A673 (cell line): ENCODE data around the gene PLD4. TPM values are rescaled to one million over a fixed set of nuclear protein-coding genes. Genes with fewer than 3 reads are reported as not detected.

Source experiments
- BruUV-seq: library from RNA; stranded (reverse); fragments of 400-500 nt; replicated peaks from 2 replicates; lab custom pipeline; 2021; lab: Mats Ljungman, UMichigan
- CTCF ChIA-PET: fragments of 300-600 bp; sonication (Branson Sonifier 250); formaldehyde crosslinking; loops from one replicate; lab custom pipeline; 2022; ENCODE audit warnings: antibody characterized with exemption; lab: Charles Lee
- POLR2A ChIA-PET: fragments of 300-600 bp; sonication (Branson Sonifier 250); formaldehyde crosslinking; loops from one replicate; lab custom pipeline; 2022; ENCODE audit warnings: antibody characterized with exemption; ENCODE audit not compliant: low non-redundant PET; lab: Charles Lee
- DNase-seq: peaks from one replicate; pipeline ENCODE4 v3.0.0-alpha.2; 2015; ENCODE audit warnings: low spot score
- H3K27ac ChIP-seq: fragments of 200-600 bp; sonication (generic); 2 replicates; pipeline ENCODE4 v1.5.1; 2016; ENCODE audit warnings: mixed run types, low read depth, mild to moderate bottlenecking, mixed read lengths, antibody characterized with exemption, low read length; ENCODE audit not compliant: poor library complexity, severe bottlenecking
- H3K27me3 ChIP-seq: fragments of 200-600 bp; sonication (generic); replicated peaks from 2 replicates; pipeline ENCODE4 v1.6.1; 2017; ENCODE audit warnings: mixed run types, low read depth, mild to moderate bottlenecking, mixed read lengths, antibody characterized with exemption, low read length; ENCODE audit not compliant: insufficient read depth, poor library complexity
- H3K36me3 ChIP-seq: fragments of 200-600 bp; sonication (generic); 2 replicates; pipeline ENCODE4 v1.6.1; 2016; ENCODE audit warnings: mixed run types, mild to moderate bottlenecking, mixed read lengths, antibody characterized with exemption, low read length; ENCODE audit not compliant: insufficient read depth, poor library complexity, severe bottlenecking
- H3K4me1 ChIP-seq: fragments of 200-600 bp; sonication (generic); 2 replicates; pipeline ENCODE4 v1.6.1; 2017; ENCODE audit warnings: mixed run types, mild to moderate bottlenecking, mixed read lengths, antibody characterized with exemption, low read length; ENCODE audit not compliant: insufficient read depth, poor library complexity, severe bottlenecking
- H3K4me3 ChIP-seq: fragments of 200-600 bp; sonication (generic); 2 replicates; pipeline ENCODE4 v1.5.1; 2016; ENCODE audit warnings: low read depth, mixed run types, mild to moderate bottlenecking, mixed read lengths, low read length; ENCODE audit not compliant: poor library complexity, severe bottlenecking
- H3K9me3 ChIP-seq: fragments of 200-600 bp; sonication (generic); 2 replicates; pipeline ENCODE4 v1.6.1; 2016; ENCODE audit warnings: mixed run types, low read depth, mild to moderate bottlenecking, mixed read lengths, antibody characterized with exemption, low read length; ENCODE audit not compliant: poor library complexity, severe bottlenecking
- EZH2 ChIP-seq: fragments of 200-600 bp; sonication (generic); IDR thresholded peaks from 2 replicates; pipeline ENCODE4 v1.6.1; 2017; ENCODE audit warnings: borderline replicate concordance, low read depth, mild to moderate bottlenecking, mixed read lengths, antibody characterized with exemption, low read length; ENCODE audit not compliant: poor library complexity, severe bottlenecking
- intact Hi-C: fragments of 100-400 bp; cut with micrococcal nuclease; formaldehyde crosslinking; loops from one replicate; pipeline ENCODE4 v1.10.0; 2022; ENCODE audit not compliant: unreplicated experiment
- total RNA-seq: library from RNA; stranded (reverse); gene quantifications from 2 replicates; pipeline ENCODE4 v1.2.3, GENCODE V29; 2021
- TF ChIP-seq, protein P1 (sequence below): fragments of 300-800, 200-600 bp; sonication (generic); conservative IDR thresholded peaks from 2 replicates; pipeline ENCODE4 v1.5.1; 2017; ENCODE audit warnings: low read depth, mild to moderate bottlenecking, antibody characterized with exemption, low read length, moderate library complexity, mixed read lengths

Gene PLD4
- total RNA-seq, 1 experiment from 2014 or later = not detected

DNA sequence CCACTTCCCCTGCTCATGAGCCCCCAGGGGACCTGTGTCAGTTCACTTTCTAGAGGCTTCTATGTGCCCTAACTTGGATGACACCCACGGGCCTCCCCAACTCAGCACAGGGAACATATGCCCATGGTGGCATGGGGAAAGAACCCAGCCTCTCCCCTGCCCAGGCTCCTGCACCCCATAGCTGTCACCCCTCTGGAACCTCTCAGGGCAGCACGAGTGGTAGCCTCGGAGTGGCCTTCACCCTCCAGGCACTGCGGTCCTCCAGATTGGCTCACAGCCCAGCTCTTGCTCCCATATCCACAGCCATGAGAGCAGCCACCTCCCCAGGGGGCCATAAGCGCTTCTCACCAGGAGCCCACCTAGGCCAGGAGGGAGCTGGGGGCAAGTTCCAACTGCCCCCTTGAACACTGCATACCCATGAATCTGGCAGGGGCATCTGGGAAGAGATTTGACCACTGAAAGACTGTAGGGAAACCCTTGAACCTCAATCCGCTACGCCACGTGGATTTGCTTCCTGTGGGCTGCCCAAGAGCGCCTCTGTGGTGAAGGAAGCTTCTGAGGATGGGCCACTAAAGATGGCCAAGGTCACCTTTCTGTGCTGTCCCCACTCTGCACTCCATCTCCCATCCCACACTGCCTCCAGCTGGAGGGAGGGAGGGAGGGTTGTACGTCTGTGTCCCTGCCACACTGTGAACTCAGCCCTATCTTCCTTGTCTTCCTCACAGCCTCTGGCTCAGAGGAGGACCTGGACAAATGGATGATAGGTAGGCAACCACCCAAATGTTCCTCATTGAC, 11.9 kb downstream of the PLD4 start:
- H3K36me3 ChIP-seq = no peaks in the 10 kb centered on the region
- CTCF ChIA-PET = interaction anchor here (0.5 kb wide), 1 partner anchor 171 kb away, joined by 4 read pairs; no protein-coding TSS in a partner anchor
- no TSS peak for BruUV-seq
- no peaks in the 10 kb centered on the region for H3K9me3 ChIP-seq
- H3K4me1 ChIP-seq = no peaks in the 10 kb centered on the region
- peaks cover 50% of the 10 kb centered on the region for H3K27me3 ChIP-seq
- POLR2A ChIA-PET = no interaction called here
- H3K4me3 ChIP-seq = no peak overlapping the region
- intact Hi-C loops = no loop called here
- TF ChIP-seq, protein P1, sequence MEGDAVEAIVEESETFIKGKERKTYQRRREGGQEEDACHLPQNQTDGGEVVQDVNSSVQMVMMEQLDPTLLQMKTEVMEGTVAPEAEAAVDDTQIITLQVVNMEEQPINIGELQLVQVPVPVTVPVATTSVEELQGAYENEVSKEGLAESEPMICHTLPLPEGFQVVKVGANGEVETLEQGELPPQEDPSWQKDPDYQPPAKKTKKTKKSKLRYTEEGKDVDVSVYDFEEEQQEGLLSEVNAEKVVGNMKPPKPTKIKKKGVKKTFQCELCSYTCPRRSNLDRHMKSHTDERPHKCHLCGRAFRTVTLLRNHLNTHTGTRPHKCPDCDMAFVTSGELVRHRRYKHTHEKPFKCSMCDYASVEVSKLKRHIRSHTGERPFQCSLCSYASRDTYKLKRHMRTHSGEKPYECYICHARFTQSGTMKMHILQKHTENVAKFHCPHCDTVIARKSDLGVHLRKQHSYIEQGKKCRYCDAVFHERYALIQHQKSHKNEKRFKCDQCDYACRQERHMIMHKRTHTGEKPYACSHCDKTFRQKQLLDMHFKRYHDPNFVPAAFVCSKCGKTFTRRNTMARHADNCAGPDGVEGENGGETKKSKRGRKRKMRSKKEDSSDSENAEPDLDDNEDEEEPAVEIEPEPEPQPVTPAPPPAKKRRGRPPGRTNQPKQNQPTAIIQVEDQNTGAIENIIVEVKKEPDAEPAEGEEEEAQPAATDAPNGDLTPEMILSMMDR = no peak
- no peak for TF ChIP-seq EZH2
- H3K27ac ChIP-seq = no peak overlapping the region
- DNase-seq = no peak

DNA sequence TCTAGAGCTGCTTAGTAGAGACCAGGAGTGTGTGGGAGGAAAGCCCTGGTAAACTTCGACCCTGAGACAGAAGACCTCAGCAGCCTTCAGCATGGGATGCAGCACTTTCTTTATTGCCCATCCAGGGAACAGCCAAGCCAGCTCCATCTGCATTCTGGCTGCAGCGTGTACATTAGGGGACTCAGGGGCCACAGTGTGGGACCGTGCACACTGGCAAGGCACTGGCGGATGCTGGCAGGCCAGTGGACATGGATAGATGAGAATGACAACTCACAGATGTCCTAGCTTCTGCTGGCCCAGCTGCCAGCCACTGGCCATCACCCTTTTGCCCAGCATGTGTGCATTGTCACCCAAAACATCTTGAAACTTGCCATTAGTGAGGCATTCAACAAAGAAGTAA, 12.5 kb downstream of the PLD4 start:
- ChIA-PET CTCF (no interaction called here), POLR2A (no interaction called here)
- no peaks in the 10 kb centered on the region for H3K9me3 ChIP-seq
- no peaks in the 10 kb centered on the region for H3K4me1 ChIP-seq
- H3K27ac ChIP-seq = no peak overlapping the region
- no peaks in the 10 kb centered on the region for H3K36me3 ChIP-seq
- intact Hi-C loops = no loop called here
- no peak overlapping the region for H3K4me3 ChIP-seq
- BruUV-seq = no TSS peak
- peaks cover 50% of the 10 kb centered on the region for H3K27me3 ChIP-seq
- TF ChIP-seq EZH2 = no peak
- TF ChIP-seq, protein P1 = no peak
- DNase-seq = no peak

DNA sequence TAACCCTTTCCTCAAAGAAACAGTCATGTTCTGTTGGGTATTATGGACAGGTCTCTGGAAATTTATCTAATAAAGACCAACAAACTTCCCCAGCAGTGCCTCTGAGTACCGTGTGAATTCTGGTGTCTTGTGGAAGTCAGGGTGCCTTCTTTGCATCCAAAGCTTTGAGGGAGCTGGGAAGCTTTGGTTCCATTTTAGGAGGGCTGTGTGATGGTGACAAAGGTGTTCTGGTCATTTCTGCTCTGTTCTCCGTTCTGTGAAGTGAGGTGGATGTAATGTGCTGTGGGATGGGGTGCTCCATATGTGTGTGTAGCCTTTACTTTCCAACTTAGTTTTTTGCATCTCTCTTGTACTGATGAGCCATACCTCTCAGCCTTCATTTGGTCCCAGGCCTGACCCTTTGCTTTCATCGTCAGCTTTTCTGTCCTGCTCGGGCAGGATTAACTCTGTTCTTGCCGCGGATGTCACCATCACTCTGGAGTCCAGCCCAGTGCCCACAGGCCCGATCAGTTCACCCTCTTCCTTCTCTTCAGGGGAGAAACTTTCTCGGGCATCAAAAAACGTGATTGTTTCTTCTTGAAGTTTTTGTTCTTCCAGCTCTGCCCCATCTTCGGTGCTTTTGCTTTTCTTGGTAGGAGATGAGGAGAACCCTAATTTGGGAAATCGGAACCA, 13.2 kb downstream of the PLD4 start:
- Histone ChIP-seq H3K4me1 (no peaks in the 10 kb centered on the region), H3K36me3 (no peaks in the 10 kb centered on the region), H3K4me3 (no peak overlapping the region), H3K27me3 (peaks cover 50% of the 10 kb centered on the region), H3K9me3 (no peaks in the 10 kb centered on the region), H3K27ac (no peak overlapping the region)
- TF ChIP-seq, protein P1 = no peak
- no peak for TF ChIP-seq EZH2
- POLR2A ChIA-PET = no interaction called here
- BruUV-seq = no TSS peak
- CTCF ChIA-PET = no interaction called here
- DNase-seq = no peak
- intact Hi-C loops = no loop called here
